DND-41 (cell line): ENCODE results near the gene IFNL3.

Experiments
- ATAC-seq: fragments of 200-7000 bp; cut with Tn5 transposase; 3 replicates; pipeline ENCODE4 v1.9.1; 2021; ENCODE audit warnings: low read depth; ENCODE audit not compliant: insufficient read depth
- DNase-seq: peaks from one replicate; pipeline ENCODE4 v3.0.0-alpha.2; 2020
- H2AFZ ChIP-seq: 2 replicates; pipeline ENCODE4 v1.6.0; 2012; ENCODE audit warnings: low read depth, low read length
- H3K27ac ChIP-seq: 2 replicates; pipeline ENCODE4 v1.5.1; 2012; ENCODE audit warnings: low read length, inconsistent platforms
- H3K27me3 ChIP-seq: fragments of 200-600 bp; sonication (generic); 2 replicates; pipeline ENCODE4 v1.6.0; 2012; ENCODE audit warnings: low read length, mild to moderate bottlenecking, inconsistent platforms; ENCODE audit not compliant: insufficient read depth, poor library complexity
- H3K36me3 ChIP-seq: 2 replicates; pipeline ENCODE4 v1.5.1; 2012; ENCODE audit warnings: low read length, inconsistent platforms; ENCODE audit not compliant: insufficient read depth
- H3K4me1 ChIP-seq: 2 replicates; pipeline ENCODE4 v1.5.1; 2012; ENCODE audit warnings: mild to moderate bottlenecking, low read length; ENCODE audit not compliant: insufficient read depth
- H3K4me2 ChIP-seq: 2 replicates; pipeline ENCODE4 v1.6.0; 2012; ENCODE audit warnings: mild to moderate bottlenecking, moderate library complexity, low read length, inconsistent platforms; ENCODE audit not compliant: insufficient read depth
- H3K4me3 ChIP-seq, 2 experiments: fragments of 200-600 bp in 1 of 2; shearing (Covaris generic) in 1 of 2; 2 replicates each; pipeline ENCODE4 v1.5.1; 2012 to 2016; ENCODE audit warnings: inconsistent platforms in 2 of 2, low read length in 2 of 2, mild to moderate bottlenecking in 2 of 2, low read depth in 1 of 2, moderate library complexity in 1 of 2
- H3K79me2 ChIP-seq: 2 replicates; pipeline ENCODE4 v1.6.0; 2012; ENCODE audit warnings: low read length, inconsistent platforms; ENCODE audit not compliant: insufficient read depth
- H3K9ac ChIP-seq: 2 replicates; pipeline ENCODE4 v1.6.0; 2012; ENCODE audit warnings: low read depth, mild to moderate bottlenecking, inconsistent platforms, low read length, moderate library complexity
- H3K9me3 ChIP-seq: 2 replicates; pipeline ENCODE4 v1.5.1; 2012; ENCODE audit warnings: low read length, moderate library complexity, mild to moderate bottlenecking, inconsistent platforms; ENCODE audit not compliant: insufficient read depth, severe bottlenecking
- H4K20me1 ChIP-seq: 2 replicates; pipeline ENCODE4 v1.6.0; 2012; ENCODE audit warnings: low read length; ENCODE audit not compliant: insufficient read depth
- EZH2 ChIP-seq: IDR thresholded peaks from 3 replicates; pipeline ENCODE4 v1.6.1; 2012; ENCODE audit warnings: borderline replicate concordance, low read depth, mild to moderate bottlenecking, moderate library complexity, low read length, inconsistent platforms; ENCODE audit not compliant: severe bottlenecking
- TF ChIP-seq, protein P1 (sequence below): IDR thresholded peaks from 2 replicates; pipeline ENCODE4 v1.5.1; 2012; ENCODE audit warnings: borderline replicate concordance, low read length, moderate library complexity, mild to moderate bottlenecking; ENCODE audit not compliant: poor library complexity, severe bottlenecking; ENCODE audit errors: extremely low read depth

Gene IFNL3

DNA sequence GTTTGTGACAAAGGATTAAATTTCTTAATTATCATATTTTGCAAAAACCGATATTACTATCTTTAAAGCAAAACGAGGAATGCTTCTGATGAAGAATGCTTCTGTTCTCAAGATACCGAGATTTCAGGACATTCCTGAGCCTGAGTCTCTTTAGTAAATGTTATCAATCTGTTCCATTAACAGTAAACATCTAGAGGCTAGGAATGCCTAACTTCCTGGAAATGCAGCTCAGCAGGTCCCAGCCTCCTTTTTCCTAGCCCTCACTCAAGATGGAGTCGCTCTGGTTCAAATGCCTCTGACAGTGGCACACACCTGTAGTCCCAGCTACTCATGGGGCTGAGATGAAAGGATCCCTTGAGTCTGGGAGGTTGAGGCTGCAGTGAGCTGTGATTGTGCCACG, 6.3 kb upstream of the IFNL3 start:
- H3K27ac ChIP-seq = no peak overlapping the region
- no peaks in the 10 kb centered on the region for H3K9me3 ChIP-seq
- no peak for DNase-seq
- ATAC-seq = no peak
- H3K4me2 ChIP-seq = no peak overlapping the region
- TF ChIP-seq EZH2 = no peak
- TF ChIP-seq, protein P1, sequence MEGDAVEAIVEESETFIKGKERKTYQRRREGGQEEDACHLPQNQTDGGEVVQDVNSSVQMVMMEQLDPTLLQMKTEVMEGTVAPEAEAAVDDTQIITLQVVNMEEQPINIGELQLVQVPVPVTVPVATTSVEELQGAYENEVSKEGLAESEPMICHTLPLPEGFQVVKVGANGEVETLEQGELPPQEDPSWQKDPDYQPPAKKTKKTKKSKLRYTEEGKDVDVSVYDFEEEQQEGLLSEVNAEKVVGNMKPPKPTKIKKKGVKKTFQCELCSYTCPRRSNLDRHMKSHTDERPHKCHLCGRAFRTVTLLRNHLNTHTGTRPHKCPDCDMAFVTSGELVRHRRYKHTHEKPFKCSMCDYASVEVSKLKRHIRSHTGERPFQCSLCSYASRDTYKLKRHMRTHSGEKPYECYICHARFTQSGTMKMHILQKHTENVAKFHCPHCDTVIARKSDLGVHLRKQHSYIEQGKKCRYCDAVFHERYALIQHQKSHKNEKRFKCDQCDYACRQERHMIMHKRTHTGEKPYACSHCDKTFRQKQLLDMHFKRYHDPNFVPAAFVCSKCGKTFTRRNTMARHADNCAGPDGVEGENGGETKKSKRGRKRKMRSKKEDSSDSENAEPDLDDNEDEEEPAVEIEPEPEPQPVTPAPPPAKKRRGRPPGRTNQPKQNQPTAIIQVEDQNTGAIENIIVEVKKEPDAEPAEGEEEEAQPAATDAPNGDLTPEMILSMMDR = no peak
- H2AFZ ChIP-seq = no peak overlapping the region
- H4K20me1 ChIP-seq = 0 out of 2 replicates have a peak, but pooled peaks cover 3% of the 10 kb centered on the region
- no peaks in the 10 kb centered on the region for H3K4me1 ChIP-seq
- H3K79me2 ChIP-seq = no peaks in the 10 kb centered on the region
- no peak overlapping the region for H3K9ac ChIP-seq
- H3K27me3 ChIP-seq = peaks cover 18% of the 10 kb centered on the region
- no peak overlapping the region for H3K4me3 ChIP-seq
- no peaks in the 10 kb centered on the region for H3K36me3 ChIP-seq

DNA sequence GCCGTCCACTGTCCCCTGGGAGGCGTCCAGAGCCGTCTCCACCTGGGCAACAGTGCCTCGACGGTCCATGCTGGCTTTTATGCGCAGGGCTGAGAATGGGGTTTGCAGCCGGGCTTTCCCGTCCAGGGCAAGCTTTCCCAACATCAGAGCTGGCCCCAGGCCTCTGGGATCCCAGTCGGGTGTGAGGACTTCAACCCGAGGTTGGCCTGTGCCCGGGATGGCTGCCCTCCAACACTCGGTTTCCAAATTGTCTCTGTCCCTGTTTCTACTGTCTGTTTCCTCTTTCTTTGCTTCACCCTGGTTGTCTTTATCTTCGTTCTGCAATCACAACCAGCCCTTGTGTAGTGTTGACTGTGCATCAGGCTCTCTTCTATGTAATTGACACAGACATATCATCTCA, 4.0 kb upstream of the IFNL3 start, which contains the start of gene IFNL4:
TSS of gene IFNL4 (minus strand) at position 51 of the 400 bp plus-strand sequence.
- no peaks in the 10 kb centered on the region for H3K79me2 ChIP-seq
- H3K9ac ChIP-seq = no peak within 1 kb of the TSS
- TF ChIP-seq, protein P1 = no peak
- TF ChIP-seq EZH2 = no peak
- no peaks in the 10 kb centered on the region for H3K9me3 ChIP-seq
- H3K4me1 ChIP-seq = no peaks in the 10 kb centered on the region
- H3K27ac ChIP-seq = no peak within 1 kb of the TSS
- H3K4me3 ChIP-seq = no peak within 1 kb of the TSS
- H3K36me3 ChIP-seq = no peaks in the 10 kb centered on the region
- DNase-seq (no peak), ATAC-seq (no peak)
- no peaks in the 10 kb centered on the region for H4K20me1 ChIP-seq
- H2AFZ ChIP-seq = no peak within 1 kb of the TSS
- H3K4me2 ChIP-seq = no peak within 1 kb of the TSS
- H3K27me3 ChIP-seq = peaks cover 18% of the 10 kb centered on the region

DNA sequence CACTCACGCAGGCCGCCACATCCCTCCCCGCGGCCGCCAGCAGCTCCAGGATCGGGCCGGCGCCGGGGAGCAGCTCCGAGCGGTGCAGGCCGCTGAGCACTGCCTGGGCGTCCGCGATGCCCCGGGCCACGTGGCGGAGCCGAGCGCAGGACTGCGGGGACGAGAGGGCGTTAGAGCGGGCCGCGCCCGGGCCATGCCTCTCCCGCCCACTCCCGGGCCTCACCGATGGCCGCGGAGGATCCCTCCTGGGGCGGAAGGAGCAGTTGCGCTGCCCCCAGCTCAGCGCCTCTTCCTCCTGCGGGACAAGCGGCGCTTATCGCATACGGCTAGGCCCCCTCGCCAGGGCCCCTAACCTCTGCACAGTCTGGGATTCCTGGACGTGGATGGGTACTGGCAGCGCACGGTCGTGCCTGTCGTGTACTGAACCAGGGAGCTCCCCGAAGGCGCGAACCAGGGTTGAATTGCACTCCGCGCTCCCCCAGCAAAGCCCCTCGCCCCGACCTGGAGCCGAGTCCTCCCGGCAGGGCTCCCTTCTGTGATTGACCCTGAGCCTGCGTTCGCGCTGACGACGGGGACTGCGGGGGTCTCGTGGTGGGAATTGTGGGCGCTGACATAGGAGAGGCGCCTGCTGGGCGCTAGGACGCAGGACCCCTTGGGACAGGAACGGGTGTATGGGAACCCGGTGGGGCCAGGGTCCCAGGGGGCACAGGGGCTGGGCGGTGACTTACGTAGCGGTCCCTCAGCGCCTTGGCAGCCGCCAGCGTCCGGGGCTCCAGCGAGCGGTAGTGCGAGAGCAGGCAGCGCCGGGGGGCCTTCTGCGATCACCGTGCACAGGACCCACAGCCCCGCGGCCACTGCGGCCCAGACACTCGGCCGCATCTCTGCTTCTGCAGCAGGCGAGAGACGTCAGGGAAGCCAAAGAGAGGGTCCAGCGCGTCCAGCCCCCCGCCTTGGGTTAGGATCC, 3.2 kb upstream of the IFNL3 start:
- no peak for ATAC-seq
- H3K27me3 ChIP-seq = peaks cover 12% of the 10 kb centered on the region
- H3K4me3 ChIP-seq = no peak overlapping the region

More for the DNA sequence above, 3.2 kb upstream of the IFNL3 start:
- Histone ChIP-seq H3K9me3 (no peaks in the 10 kb centered on the region), H2AFZ (no peak overlapping the region), H3K9ac (no peak overlapping the region), H4K20me1 (no peaks in the 10 kb centered on the region), H3K36me3 (no peaks in the 10 kb centered on the region), H3K27ac (no peak overlapping the region), H3K79me2 (no peaks in the 10 kb centered on the region), H3K4me1 (no peaks in the 10 kb centered on the region), H3K4me2 (no peak overlapping the region)
- DNase-seq = no peak
- TF ChIP-seq EZH2 = no peak
- TF ChIP-seq, protein P1 = no peak
